ENCODE data around the gene CPVL.

CPVL gene

DNA sequence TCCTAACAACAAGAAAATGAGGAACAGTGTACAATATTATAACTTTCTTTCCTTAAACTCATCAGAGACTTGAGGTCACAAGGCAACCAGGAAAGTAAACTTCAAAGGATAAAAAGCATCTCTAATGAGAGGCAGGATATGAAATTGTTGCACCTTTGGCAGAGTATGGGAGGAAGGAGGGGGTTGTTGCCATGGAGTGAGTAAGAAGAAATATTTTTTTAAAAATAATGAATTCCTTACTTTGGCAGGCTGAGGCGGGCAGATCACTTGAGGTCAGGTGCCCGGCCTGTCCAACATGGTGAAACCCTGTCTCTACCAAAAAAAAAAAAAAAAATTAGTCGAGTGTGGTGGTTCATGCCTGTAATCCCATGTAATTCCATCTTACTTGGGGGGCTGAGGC is 27.1 kb upstream of the CPVL start:
- peaks cover 25 to 27% of the 10 kb centered on the region in 2 donors for H3K27me3 Mint-ChIP-seq
- peaks cover 5 to 6% of the 10 kb centered on the region in 2 donors for H3K4me1 Mint-ChIP-seq (ENCODE audit: low read depth in 2 of 2)
- H3K9me3 Mint-ChIP-seq, result no peaks in the 10 kb centered on the region
- DNase-seq, result no peak
- H3K4me3 Mint-ChIP-seq, result no peak overlapping the region
- no peaks in the 10 kb centered on the region for H3K36me3 Mint-ChIP-seq (ENCODE audit: insufficient read depth)
- ATAC-seq (replicated peaks), result no peak
- H3K27ac Mint-ChIP-seq, result no peak overlapping the region

DNA sequence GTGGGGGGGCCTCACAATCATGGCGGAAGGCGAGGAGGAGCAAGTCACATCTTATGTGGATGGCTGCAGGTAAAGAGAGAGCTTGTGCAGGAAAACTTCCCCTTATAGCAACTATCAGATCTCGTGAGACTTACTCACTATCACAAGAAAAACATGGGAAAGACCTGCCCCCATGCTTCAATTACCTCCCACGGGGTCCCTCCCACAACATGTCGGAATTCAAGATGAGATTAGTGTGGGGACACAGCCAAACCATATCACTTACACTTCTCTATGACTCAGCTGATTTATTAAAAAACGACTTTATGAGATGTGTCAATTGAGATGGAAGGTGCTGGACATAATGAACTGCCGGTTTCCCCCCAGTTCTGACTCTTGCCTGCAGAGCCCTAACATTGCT is 24.4 kb upstream of the CPVL start:
- no peak overlapping the region for H3K4me3 Mint-ChIP-seq
- no peak for DNase-seq
- peaks cover 28 to 32% of the 10 kb centered on the region in 2 donors for H3K27me3 Mint-ChIP-seq
- no peak overlapping the region for H3K27ac Mint-ChIP-seq
- no peak for ATAC-seq (replicated peaks)
- H3K4me1 Mint-ChIP-seq (ENCODE audit: low read depth in 2 of 2), result no peaks in the 10 kb centered on the region
- H3K9me3 Mint-ChIP-seq, result peaks cover 0 to 9% of the 10 kb centered on the region in 2 donors
- H3K36me3 Mint-ChIP-seq (ENCODE audit: insufficient read depth), result no peaks in the 10 kb centered on the region

DNA sequence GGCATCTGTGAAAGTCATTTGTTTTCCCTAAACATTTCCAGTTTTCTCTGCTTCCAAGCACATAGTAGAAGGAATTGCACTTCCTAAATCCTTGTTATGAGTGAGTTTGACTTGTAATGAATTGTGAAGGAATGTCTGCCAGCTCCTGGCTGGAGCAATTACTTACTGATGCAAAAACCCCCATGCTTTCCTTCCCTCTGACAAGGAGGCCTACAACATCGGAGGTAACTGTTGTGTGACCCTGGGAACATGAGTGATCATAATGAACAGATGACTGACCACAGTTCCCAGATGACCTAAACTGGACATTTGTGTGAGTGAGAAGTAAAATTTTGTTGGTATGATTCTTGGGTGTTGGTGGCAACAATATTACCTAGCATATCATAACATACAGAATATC is 21.4 kb upstream of the CPVL start:
- no peak for ATAC-seq (replicated peaks)
- H3K4me3 Mint-ChIP-seq, result no peak overlapping the region
- H3K9me3 Mint-ChIP-seq, result peaks cover 0 to 9% of the 10 kb centered on the region in 2 donors

DNA sequence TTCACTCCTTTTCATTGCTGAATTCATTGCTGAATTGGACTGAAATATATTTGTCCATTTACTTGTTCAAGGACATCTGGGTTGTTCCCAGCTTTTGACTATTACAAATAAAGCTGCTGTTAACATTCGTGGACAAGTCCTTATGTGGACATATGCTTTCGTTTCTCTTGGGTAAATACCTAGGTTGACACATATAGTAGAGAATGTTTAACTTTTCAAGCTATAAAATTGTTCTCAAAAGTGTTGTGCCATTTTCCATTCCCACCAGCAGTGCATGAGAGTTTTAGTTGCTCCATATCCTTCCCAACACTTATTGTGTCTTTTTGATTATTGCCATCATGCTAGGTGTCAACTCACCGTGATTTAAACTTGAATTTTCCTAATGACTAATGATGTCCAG is 17.5 kb upstream of the CPVL start:
- Mint-ChIP-seq H3K27ac (no peak overlapping the region), H3K9me3 (peaks cover 0 to 9% of the 10 kb centered on the region in 2 donors), H3K27me3 (peaks cover 21 to 27% of the 10 kb centered on the region in 2 donors), H3K4me3 (no peak overlapping the region), H3K36me3 (ENCODE audit: insufficient read depth) (no peaks in the 10 kb centered on the region), H3K4me1 (ENCODE audit: low read depth in 2 of 2) (no peaks in the 10 kb centered on the region)
- DNase-seq, result no peak
- no peak for ATAC-seq (replicated peaks)

More for the DNA sequence above, 21.4 kb upstream of the CPVL start:
- Mint-ChIP-seq H3K27me3 (peaks cover 32% of the 10 kb centered on the region in 2 donors), H3K36me3 (ENCODE audit: insufficient read depth) (no peaks in the 10 kb centered on the region), H3K4me1 (ENCODE audit: low read depth in 2 of 2) (no peaks in the 10 kb centered on the region), H3K27ac (no peak overlapping the region)
- DNase-seq, result no peak

DNA sequence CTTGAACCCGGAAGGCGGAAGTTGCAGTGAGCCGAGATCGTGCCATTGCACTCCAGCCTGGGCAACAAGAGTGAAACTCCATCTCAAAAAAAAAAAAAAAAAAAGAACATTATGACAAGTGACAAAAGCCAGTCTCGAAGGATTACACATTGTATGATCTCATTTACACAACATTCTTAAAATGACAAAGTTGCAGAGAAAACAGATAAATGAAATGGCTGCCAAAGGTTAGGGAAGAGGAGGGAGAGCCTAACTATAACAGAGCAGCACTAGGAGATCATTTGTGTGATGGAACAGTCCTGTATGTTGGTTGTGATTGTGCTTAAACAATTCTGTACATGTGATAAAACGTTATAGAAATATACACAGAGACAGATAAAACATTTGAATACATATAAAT is 16.2 kb upstream of the CPVL start:
- Mint-ChIP-seq H3K4me3 (no peak overlapping the region), H3K9me3 (peaks cover 0 to 9% of the 10 kb centered on the region in 2 donors), H3K4me1 (ENCODE audit: low read depth in 2 of 2) (no peaks in the 10 kb centered on the region), H3K27me3 (peaks cover 17 to 27% of the 10 kb centered on the region in 2 donors), H3K27ac (no peak overlapping the region), H3K36me3 (ENCODE audit: insufficient read depth) (no peaks in the 10 kb centered on the region)
- DNase-seq, result no peak
- no peak for ATAC-seq (replicated peaks)

DNA sequence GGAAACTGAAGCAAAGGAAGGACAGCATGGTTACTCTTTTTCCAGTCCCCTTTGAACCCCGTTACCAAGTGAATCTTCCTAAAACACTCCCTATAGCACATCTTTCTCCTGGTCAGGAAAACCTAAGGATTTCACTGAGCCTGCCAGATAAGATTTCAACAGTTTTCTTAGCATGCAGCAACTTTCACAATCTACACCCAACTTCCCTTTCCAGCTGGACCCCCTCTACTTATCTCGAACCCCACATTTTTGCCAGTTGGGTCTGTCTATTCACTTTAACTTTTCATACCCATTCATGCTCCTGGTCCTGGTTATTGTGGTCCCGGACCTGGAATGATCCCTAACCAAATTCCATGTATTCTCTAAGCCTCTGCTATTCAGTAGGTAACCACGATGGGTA is 14.9 kb upstream of the CPVL start:
- peaks cover 6 to 11% of the 10 kb centered on the region in 2 donors for H3K4me1 Mint-ChIP-seq (ENCODE audit: low read depth in 2 of 2)
- peaks cover 8 to 25% of the 10 kb centered on the region in 2 donors for H3K27me3 Mint-ChIP-seq
- H3K36me3 Mint-ChIP-seq (ENCODE audit: insufficient read depth), result no peaks in the 10 kb centered on the region
- ATAC-seq (replicated peaks) (no peak), DNase-seq (no peak)
- H3K27ac Mint-ChIP-seq, result no peak overlapping the region
- H3K9me3 Mint-ChIP-seq, result peaks cover 0 to 5% of the 10 kb centered on the region in 2 donors
- no peak overlapping the region for H3K4me3 Mint-ChIP-seq

DNA sequence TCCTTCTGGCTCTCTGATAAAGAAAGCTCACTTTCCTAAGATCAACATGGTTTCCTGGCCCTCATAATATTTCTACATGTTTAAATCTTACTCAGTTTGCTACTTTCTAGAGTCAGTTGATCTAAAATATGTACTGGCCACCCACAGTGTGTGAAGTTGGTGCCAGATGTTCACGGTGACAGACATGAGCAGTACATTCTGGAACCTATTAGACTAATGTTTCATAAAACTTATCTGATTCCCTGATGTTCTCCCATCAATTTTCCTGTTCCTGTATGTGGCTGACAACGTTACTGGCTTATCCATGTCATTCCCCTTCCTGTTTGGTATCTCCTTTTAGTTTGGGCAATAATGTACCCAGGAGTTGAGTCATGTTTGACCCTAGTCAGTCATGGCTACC is 13.7 kb upstream of the CPVL start:
- no peak for ATAC-seq (replicated peaks)
- Mint-ChIP-seq H3K9me3 (no peaks in the 10 kb centered on the region), H3K4me3 (no peak overlapping the region), H3K36me3 (ENCODE audit: insufficient read depth) (no peaks in the 10 kb centered on the region), H3K27ac (no peak overlapping the region), H3K27me3 (peaks cover 5 to 16% of the 10 kb centered on the region in 2 donors), H3K4me1 (ENCODE audit: low read depth in 2 of 2) (peaks cover 8 to 17% of the 10 kb centered on the region in 2 donors)
- no peak for DNase-seq

DNA sequence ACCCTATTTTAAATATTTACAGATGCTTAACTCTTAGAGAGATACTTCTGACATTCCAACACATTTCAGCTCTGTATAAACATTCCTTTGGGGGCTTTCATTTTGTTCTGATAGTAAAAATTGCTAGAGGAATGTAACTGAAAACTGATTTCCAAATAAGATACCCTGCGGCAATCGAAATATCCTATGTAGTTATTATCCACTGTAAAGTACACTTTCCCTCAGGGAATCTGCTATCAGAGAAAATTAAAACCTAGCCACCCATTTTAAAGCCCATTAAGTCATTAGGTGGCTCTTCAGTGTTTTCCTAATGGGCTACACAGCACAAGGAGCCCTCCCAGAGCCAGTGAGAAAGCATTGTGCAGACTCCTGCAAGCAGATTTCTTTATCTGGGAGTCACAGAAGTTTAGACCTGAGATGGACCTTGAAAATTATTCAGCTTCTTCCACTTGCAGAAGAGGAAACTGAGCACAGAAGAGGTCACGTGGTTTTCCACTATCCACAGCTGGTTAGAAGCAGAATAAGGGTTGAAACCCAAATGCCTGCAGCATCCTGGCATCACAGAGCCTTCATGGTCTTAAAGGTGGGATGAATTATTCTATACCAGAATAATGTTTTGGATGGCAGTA is 12.6 kb upstream of the CPVL start:
- H3K36me3 Mint-ChIP-seq (ENCODE audit: insufficient read depth), result no peaks in the 10 kb centered on the region
- peaks cover 5 to 16% of the 10 kb centered on the region in 2 donors for H3K27me3 Mint-ChIP-seq
- no peak overlapping the region for H3K4me3 Mint-ChIP-seq
- no peak overlapping the region for H3K27ac Mint-ChIP-seq
- DNase-seq (no peak), ATAC-seq (replicated peaks) (no peak)
- H3K9me3 Mint-ChIP-seq, result no peaks in the 10 kb centered on the region
- H3K4me1 Mint-ChIP-seq (ENCODE audit: low read depth in 2 of 2), result peaks cover 8 to 17% of the 10 kb centered on the region in 2 donors

DNA sequence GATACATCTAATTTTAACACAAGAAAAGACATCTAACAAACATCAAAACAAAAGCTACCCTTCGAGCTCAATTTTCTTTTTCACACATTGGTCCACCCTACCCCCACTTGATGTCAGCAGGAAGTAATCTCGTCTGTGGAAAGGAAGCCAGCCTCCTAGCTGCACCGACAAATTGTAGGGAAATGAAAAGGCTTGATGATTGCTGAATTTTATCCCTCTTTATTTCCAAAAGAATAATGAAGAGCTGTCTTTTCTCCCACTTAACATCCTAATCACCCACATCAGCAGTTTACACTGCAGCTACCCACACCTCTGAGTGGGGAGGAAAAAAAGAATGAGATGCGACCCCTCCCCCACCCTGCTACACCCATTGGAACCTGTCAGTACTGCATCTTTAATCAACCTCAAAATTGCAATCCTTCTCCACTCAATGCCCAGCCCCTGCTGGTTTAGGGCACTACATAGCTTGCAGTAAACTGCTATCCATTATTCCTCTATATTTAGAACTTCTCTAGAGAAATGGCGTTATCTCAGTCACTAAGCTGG is 10.6 kb upstream of the CPVL start:
- DNase-seq (peak; percentile 7 to 32 (median 15)), ATAC-seq (replicated peaks) (peak; percentile 91)
- peaks cover 5 to 16% of the 10 kb centered on the region in 2 donors for H3K27me3 Mint-ChIP-seq
- H3K9me3 Mint-ChIP-seq, result no peaks in the 10 kb centered on the region
- peaks cover 8 to 17% of the 10 kb centered on the region in 2 donors for H3K4me1 Mint-ChIP-seq (ENCODE audit: low read depth in 2 of 2)
- peak overlapping the region; percentile 37 to 38 for H3K4me3 Mint-ChIP-seq
- H3K36me3 Mint-ChIP-seq (ENCODE audit: insufficient read depth), result no peaks in the 10 kb centered on the region
- peak overlapping the region in 1 of 2 donors; percentile 27 for H3K27ac Mint-ChIP-seq

DNA sequence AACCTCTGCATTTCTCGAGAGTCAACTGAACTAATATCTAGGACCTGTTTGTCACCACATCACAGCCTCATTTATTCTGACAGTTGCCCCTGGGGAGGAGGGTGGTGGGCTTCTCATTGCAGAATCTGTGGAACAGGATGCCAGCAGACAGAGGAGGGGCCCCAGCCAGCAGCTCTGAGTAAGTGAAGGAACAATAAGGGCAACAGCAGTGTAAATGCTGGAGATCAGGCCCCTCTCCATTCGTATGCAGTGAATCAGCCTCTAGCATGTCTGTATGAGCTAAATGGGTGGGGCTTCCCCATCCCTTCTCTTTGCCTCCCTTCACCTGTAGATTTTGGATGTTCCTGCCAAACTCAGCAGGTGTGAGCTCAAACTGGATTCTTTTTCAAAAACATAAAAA is 7.7 kb upstream of the CPVL start:
- Mint-ChIP-seq H3K27me3 (peaks cover 0 to 10% of the 10 kb centered on the region in 2 donors), H3K4me3 (no peak overlapping the region), H3K9me3 (no peaks in the 10 kb centered on the region), H3K4me1 (ENCODE audit: low read depth in 2 of 2) (peaks cover 8 to 17% of the 10 kb centered on the region in 2 donors), H3K36me3 (ENCODE audit: insufficient read depth) (no peaks in the 10 kb centered on the region), H3K27ac (no peak overlapping the region)
- DNase-seq (no peak), ATAC-seq (replicated peaks) (no peak)

DNA sequence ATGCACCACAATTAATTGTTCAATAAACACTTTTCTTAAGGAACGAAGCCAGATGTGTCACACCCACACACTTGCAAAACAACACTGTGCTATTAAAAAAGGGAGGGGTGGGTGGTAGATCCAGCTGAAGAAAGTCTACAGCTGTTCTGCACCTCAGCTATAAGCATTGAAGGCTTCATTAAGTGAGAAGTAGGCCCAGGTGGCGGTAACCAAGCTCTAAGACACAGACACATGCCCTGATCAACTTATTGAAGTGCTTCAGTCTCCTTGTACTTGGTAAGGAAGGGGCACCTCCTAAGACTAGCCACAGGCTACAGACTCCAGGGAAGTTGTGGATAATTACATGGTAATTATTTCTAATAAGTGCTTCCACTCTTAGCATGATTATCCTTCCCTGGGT is 4.5 kb upstream of the CPVL start:
- no peak overlapping the region for H3K27ac Mint-ChIP-seq
- ATAC-seq (replicated peaks) (no peak), DNase-seq (no peak)
- peaks cover 9 to 11% of the 10 kb centered on the region in 2 donors for H3K4me1 Mint-ChIP-seq (ENCODE audit: low read depth in 2 of 2)
- no peaks in the 10 kb centered on the region for H3K9me3 Mint-ChIP-seq
- H3K36me3 Mint-ChIP-seq (ENCODE audit: insufficient read depth), result no peaks in the 10 kb centered on the region
- peaks cover 22 to 41% of the 10 kb centered on the region in 2 donors for H3K27me3 Mint-ChIP-seq
- no peak overlapping the region for H3K4me3 Mint-ChIP-seq

DNA sequence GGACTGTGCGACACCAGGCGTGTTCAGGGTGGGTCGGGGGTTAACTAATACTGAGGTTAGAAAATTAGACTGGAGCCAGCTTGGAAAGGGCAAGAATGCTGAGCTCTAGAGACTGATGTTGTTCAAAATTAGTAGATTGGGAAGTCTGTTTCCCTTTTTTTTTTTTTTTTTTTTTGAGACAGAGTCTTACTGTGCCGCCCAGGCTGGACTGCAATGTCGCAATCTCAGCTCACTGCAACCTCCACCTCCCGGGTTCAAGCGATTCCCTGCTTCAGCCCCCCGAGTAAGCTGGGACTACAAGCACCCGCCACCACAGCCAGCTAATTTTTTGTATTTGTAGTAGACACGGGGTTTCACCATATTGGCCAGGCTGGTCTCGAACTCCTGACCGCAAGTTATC is 2.7 kb upstream of the CPVL start:
- Mint-ChIP-seq H3K27me3 (peaks cover 33 to 52% of the 10 kb centered on the region in 2 donors), H3K4me1 (ENCODE audit: low read depth in 2 of 2) (peaks cover 3 to 12% of the 10 kb centered on the region in 2 donors), H3K36me3 (ENCODE audit: insufficient read depth) (no peaks in the 10 kb centered on the region), H3K9me3 (no peaks in the 10 kb centered on the region), H3K27ac (no peak overlapping the region), H3K4me3 (no peak overlapping the region)
- DNase-seq, result no peak
- no peak for ATAC-seq (replicated peaks)

DNA sequence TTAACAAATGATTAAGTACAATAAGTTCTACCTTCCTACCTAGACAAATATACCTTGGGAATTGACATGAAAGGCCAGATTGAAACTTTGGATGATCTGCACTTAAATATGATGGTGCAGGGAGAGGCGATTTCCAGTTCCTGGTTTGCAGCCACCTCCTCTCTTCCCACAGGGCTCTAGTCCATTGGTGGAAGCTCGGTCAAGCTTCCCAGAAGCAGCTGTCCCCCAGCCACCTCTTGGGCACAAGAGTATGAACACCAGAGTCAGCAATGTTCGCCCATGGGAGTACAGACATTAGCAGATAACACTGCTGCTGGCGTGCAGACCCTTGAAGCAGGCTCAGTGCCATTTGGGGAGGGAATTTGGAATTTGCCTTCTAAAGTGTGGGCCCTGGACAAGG is 1.5 kb upstream of the CPVL start:
- H3K4me3 Mint-ChIP-seq, result no peak overlapping the region
- H3K4me1 Mint-ChIP-seq (ENCODE audit: low read depth in 2 of 2), result peaks cover 3 to 12% of the 10 kb centered on the region in 2 donors
- no peaks in the 10 kb centered on the region for H3K36me3 Mint-ChIP-seq (ENCODE audit: insufficient read depth)
- DNase-seq (no peak), ATAC-seq (replicated peaks) (no peak)
- peaks cover 46 to 57% of the 10 kb centered on the region in 2 donors for H3K27me3 Mint-ChIP-seq
- H3K27ac Mint-ChIP-seq, result no peak overlapping the region
- H3K9me3 Mint-ChIP-seq, result no peaks in the 10 kb centered on the region

DNA sequence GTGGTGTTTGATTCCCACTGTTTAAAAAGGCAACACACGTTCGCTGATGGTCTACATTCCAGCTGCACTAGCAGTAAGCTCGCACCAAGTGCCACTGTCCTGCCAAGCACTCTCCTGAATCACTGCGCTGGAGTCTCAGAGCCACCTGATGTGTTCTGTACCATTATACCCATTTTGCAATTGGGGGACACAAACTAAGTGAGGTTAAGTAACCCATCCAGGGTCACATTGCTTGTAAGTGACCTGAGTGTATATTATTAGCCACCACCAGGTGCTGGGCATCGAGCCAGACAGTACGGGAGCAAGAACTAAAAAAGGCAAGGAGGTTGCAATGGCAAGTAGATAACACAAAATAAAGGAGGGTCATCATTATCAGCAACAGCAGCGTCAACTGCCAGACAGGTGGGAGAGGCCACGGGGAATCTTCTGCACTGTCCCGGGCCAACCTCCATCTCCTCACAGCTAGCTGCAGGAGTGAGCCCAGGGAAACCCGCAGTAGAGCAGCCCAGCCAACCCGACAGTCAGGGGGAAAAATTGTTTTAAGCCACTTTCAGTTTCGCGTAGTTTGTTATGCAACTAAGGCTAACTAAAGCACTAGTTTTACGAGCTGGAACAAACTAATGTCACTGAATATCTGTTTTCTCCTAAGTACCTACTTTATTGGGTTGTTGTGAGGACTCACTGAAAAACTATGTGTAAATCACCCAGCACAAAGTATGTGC is 712 bp upstream of the CPVL start:
- H3K27me3 Mint-ChIP-seq, result peaks cover 51 to 64% of the 10 kb centered on the region in 2 donors
- no peaks in the 10 kb centered on the region for H3K9me3 Mint-ChIP-seq
- no peak overlapping the region for H3K27ac Mint-ChIP-seq
- ATAC-seq (replicated peaks), result no peak
- peak overlapping the region in 1 of 2 donors; percentile 68 for H3K4me3 Mint-ChIP-seq
- H3K36me3 Mint-ChIP-seq (ENCODE audit: insufficient read depth), result no peaks in the 10 kb centered on the region
- H3K4me1 Mint-ChIP-seq (ENCODE audit: low read depth in 2 of 2), result peaks cover 3 to 12% of the 10 kb centered on the region in 2 donors
- DNase-seq, result no peak

Data from effector memory CD8-positive, alpha-beta T cell (primary cell).